Lower lobe of right lung (tissue), 2 donors: Measurements from ENCODE around the gene TTC8. TPM values are rescaled to one million over a fixed set of nuclear protein-coding genes. Genes with fewer than 3 reads are reported as not detected.
A peak's percentile ranks its signal among the peaks of the same experiment; 100 is the strongest.

ENCODE experiments used
- ATAC-seq, 2 donors: fragments of 200-7000 bp; cut with Tn5 transposase; one replicate each; pipeline ENCODE4 v1.9.1; 2020 to 2022; ENCODE audit warnings: mild to moderate bottlenecking in 2 of 2, moderate library complexity in 2 of 2
- DNase-seq: peaks from one replicate; pipeline ENCODE4 v3.0.0-alpha.2; 2020
- H3K27ac ChIP-seq: fragments of 200-600 bp; one replicate; pipeline ENCODE4 v1.8.0; 2022
- H3K27me3 ChIP-seq: fragments of 200-600 bp; one replicate; pipeline ENCODE4 v1.8.0; 2022; ENCODE audit warnings: low read depth
- H3K36me3 ChIP-seq: fragments of 200-600 bp; one replicate; pipeline ENCODE4 v1.8.0; 2022; ENCODE audit warnings: mild to moderate bottlenecking
- H3K4me1 ChIP-seq: fragments of 200-600 bp; one replicate; pipeline ENCODE4 v1.8.0; 2022
- H3K4me3 ChIP-seq: fragments of 200-600 bp; one replicate; pipeline ENCODE4 v1.8.0; 2022; ENCODE audit warnings: mild to moderate bottlenecking
- H3K9me3 ChIP-seq: fragments of 200-600 bp; one replicate; pipeline ENCODE4 v1.8.0; 2022
- intact Hi-C: fragments of 100-400 bp; cut with DNase I; formaldehyde crosslinking; loops from one replicate; pipeline ENCODE4 v1.11.0; 2022
- total RNA-seq: library from RNA; stranded (reverse); fragmentation: NEBNext Ultra II Directional; extraction: Animal tissue kit (Norgen Biotek cat#: 25700); gene quantifications from one replicate; pipeline ENCODE4 v1.2.1, GENCODE V29; 2021
- TF ChIP-seq, protein P1 (sequence below): fragments of 200-600 bp; IDR thresholded peaks from one replicate; pipeline ENCODE4 v1.8.0; 2022; ENCODE audit warnings: antibody characterized with exemption, mild to moderate bottlenecking
- donor health status: DM: no; HTN: yes; CAD: no; lungs with severe emphysema.

Gene TTC8
- total RNA-seq, 1 donor from 2014 or later, result 12.1 TPM

DNA sequence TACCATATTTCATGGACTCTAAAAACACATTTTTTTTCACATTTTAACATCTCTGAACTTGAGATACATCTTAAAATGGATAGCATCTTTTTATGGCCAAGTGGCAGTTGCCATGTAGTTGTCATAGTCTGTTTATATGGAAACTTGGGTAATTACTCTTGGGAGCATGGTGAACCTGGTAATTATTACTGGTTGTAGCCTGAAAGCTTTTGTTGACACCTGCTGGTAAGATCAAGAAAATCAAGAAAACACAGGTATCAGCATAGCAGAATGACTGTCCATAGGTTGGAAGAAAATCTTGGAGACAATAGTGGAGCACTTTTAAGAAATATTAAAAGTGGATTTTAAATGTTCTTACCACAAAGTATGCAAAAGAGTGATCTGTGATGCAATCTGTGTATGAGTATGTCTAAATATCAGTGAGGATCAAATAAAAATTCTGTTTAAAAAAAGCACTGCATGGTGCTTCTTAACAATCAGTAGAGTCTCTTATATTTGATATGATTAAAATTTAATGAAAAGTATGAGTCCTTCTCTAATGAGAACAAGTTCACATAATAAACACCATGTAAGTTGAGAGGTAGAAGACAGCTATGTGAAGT lies 44.2 kb downstream of the TTC8 start:
- ATAC-seq, result peak in 1 of 2 donors; percentile 42
- no peak overlapping the region for H3K4me3 ChIP-seq
- H3K4me1 ChIP-seq, result no peaks in the 10 kb centered on the region
- H3K9me3 ChIP-seq, result no peaks in the 10 kb centered on the region
- TF ChIP-seq, protein P1, sequence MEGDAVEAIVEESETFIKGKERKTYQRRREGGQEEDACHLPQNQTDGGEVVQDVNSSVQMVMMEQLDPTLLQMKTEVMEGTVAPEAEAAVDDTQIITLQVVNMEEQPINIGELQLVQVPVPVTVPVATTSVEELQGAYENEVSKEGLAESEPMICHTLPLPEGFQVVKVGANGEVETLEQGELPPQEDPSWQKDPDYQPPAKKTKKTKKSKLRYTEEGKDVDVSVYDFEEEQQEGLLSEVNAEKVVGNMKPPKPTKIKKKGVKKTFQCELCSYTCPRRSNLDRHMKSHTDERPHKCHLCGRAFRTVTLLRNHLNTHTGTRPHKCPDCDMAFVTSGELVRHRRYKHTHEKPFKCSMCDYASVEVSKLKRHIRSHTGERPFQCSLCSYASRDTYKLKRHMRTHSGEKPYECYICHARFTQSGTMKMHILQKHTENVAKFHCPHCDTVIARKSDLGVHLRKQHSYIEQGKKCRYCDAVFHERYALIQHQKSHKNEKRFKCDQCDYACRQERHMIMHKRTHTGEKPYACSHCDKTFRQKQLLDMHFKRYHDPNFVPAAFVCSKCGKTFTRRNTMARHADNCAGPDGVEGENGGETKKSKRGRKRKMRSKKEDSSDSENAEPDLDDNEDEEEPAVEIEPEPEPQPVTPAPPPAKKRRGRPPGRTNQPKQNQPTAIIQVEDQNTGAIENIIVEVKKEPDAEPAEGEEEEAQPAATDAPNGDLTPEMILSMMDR, result peak; percentile 22
- intact Hi-C loops, result no loop called here
- no peak overlapping the region for H3K27ac ChIP-seq
- DNase-seq, result no peak
- peaks cover 32% of the 10 kb centered on the region for H3K36me3 ChIP-seq
- no peaks in the 10 kb centered on the region for H3K27me3 ChIP-seq

DNA sequence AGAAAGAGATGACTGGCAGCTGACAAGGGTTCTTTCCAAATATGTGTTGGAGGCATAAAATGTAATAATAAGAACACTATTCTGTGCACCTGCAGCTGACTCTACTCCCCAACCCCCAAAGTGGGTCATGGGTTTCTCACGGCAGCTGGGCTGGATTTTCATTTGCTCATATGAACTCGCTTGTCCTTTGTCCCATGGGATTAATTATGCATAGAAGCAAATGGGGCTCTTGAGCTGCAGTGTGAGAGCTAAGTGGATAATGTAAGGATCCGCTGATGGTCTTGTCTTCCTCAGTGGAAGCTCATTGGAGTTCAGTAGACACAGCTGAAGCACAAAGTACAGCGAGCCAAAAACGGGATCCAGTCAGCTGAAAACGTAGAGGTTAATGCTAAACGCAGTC lies 46.3 kb downstream of the TTC8 start:
- no peak for DNase-seq
- H3K9me3 ChIP-seq, result no peaks in the 10 kb centered on the region
- H3K36me3 ChIP-seq, result peaks cover 38% of the 10 kb centered on the region
- TF ChIP-seq, protein P1, result no peak
- intact Hi-C loops, result no loop called here
- H3K27me3 ChIP-seq, result no peaks in the 10 kb centered on the region
- no peak overlapping the region for H3K4me3 ChIP-seq
- H3K27ac ChIP-seq, result no peak overlapping the region
- no peaks in the 10 kb centered on the region for H3K4me1 ChIP-seq
- no peak for ATAC-seq

DNA sequence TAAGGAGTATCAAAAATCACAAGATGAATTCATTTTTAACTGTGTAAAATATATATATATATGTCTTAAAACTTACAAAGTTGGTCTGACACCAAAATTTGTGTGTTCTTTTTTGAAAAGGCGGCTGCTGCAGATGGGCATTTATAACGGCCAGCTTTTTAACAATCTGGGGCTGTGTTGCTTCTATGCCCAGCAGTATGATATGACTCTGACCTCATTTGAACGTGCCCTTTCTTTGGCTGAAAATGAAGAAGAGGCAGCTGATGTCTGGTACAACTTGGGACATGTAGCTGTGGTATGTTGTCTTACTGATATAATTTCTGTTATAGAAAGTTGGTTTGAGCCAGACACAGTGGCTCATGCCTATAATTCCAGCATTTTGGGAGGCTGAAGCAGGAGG lies 47.0 kb downstream of the TTC8 start:
- Histone ChIP-seq H3K27ac (no peak overlapping the region), H3K4me1 (no peaks in the 10 kb centered on the region), H3K9me3 (no peaks in the 10 kb centered on the region), H3K36me3 (peaks cover 38% of the 10 kb centered on the region), H3K4me3 (no peak overlapping the region), H3K27me3 (no peaks in the 10 kb centered on the region)
- DNase-seq (no peak), ATAC-seq (no peak)
- intact Hi-C loops, result no loop called here
- TF ChIP-seq, protein P1, result no peak

DNA sequence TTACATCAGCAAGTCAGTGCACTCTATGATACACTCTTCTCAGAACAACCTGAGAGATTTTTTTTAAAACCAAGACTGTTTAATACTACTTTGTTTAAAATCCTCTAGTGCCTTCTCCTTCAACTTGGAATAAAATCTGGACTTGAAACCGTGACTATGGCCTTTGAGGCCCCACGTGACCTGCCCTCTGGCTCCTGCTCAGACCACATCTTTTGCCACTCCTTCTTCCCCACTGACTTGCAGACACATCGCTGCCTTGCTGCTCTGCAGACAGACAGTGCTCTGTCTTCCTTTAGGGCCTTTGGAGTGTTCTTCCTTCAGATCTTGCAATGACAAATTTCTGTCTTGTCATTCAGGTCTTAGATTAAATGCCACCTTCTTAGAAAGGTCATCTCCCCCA lies 48.5 kb downstream of the TTC8 start:
- intact Hi-C loops, result no loop called here
- no peak for DNase-seq
- H3K4me3 ChIP-seq, result no peak overlapping the region
- no peak for ATAC-seq
- H3K36me3 ChIP-seq, result peaks cover 38% of the 10 kb centered on the region
- no peaks in the 10 kb centered on the region for H3K9me3 ChIP-seq
- no peaks in the 10 kb centered on the region for H3K27me3 ChIP-seq
- H3K27ac ChIP-seq, result no peak overlapping the region
- TF ChIP-seq, protein P1, result no peak
- H3K4me1 ChIP-seq, result no peaks in the 10 kb centered on the region

DNA sequence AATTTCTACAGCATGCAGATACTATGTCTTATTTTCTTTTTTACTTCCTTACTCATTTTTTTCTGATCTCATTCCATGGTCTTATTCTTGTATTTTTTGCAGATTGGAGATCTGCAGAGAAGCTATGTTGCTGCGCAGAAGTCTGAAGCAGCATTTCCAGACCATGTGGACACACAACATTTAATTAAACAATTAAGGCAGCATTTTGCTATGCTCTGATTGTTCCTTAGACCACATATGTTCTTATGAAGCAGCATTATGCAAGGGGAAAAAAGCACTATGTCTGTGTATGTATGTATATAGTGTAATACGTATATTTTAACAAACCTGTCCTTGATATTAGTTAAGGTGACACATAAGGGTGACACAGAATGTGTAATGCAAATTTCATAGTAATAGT lies 52.7 kb downstream of the TTC8 start:
- H3K27ac ChIP-seq, result no peak overlapping the region
- TF ChIP-seq, protein P1, result no peak
- H3K36me3 ChIP-seq, result peaks cover 31% of the 10 kb centered on the region
- intact Hi-C loops, result no loop called here
- no peaks in the 10 kb centered on the region for H3K4me1 ChIP-seq
- ATAC-seq (no peak), DNase-seq (no peak)
- H3K9me3 ChIP-seq, result peaks cover 10% of the 10 kb centered on the region
- H3K4me3 ChIP-seq, result no peak overlapping the region
- H3K27me3 ChIP-seq, result no peaks in the 10 kb centered on the region

DNA sequence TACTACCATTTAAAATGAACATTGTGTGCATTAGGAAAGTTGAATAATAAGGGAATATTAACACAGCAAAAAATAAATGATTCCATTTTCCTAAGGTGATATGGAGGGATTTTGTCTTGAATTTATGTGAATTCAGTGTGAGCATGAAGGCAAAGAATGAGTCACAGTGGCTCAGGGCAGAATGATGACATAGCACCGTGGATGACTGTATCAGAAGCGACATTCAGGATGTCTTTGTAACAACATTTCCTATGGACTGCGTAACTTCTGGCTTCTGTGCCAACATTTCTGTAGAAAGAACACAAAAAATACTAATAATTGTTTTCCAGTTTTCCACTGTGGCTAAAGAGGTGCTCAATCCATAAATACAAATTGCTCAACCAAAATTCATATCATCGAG lies 54.6 kb downstream of the TTC8 start:
- no peak overlapping the region for H3K27ac ChIP-seq
- no peaks in the 10 kb centered on the region for H3K27me3 ChIP-seq
- ATAC-seq, result no peak
- no peaks in the 10 kb centered on the region for H3K4me1 ChIP-seq
- intact Hi-C loops, result no loop called here
- TF ChIP-seq, protein P1, result no peak
- peaks cover 16% of the 10 kb centered on the region for H3K36me3 ChIP-seq
- peaks cover 12% of the 10 kb centered on the region for H3K9me3 ChIP-seq
- no peak overlapping the region for H3K4me3 ChIP-seq
- no peak for DNase-seq
